HCT116 (cell line): ENCODE measurements around the gene ANKRD22. TPM values are rescaled to one million over a fixed set of nuclear protein-coding genes. Genes with fewer than 3 reads are reported as not detected.

Experiments
- ATAC-seq: fragments of 200-7000 bp; cut with Tn5 transposase; 2 replicates; pipeline ENCODE4 v1.9.1; 2020; ENCODE audit warnings: mild to moderate bottlenecking, moderate library complexity
- BruUV-seq: library from RNA; stranded (reverse); fragments of 400-500 nt; replicated peaks from 2 replicates; lab custom pipeline; 2021; lab: Mats Ljungman, UMichigan
- CTCF ChIA-PET: fragments of 300-600 bp; sonication (Branson Sonifier 250); formaldehyde crosslinking; loops from one replicate; lab custom pipeline; 2021; ENCODE audit warnings: antibody characterized with exemption; lab: Charles Lee
- POLR2A ChIA-PET: fragments of 300-600, 350-600 bp; sonication (Branson Sonifier 250); formaldehyde crosslinking; loops from one replicate; lab custom pipeline; 2021; ENCODE audit warnings: antibody characterized with exemption; lab: Charles Lee
- RAD21 ChIA-PET, 2 experiments: fragments of 300-600 bp; sonication (Branson Sonifier 250); formaldehyde crosslinking; loops; one replicate each; lab custom pipeline; 2023; ENCODE audit warnings: low total read pairs in 2 of 2; ENCODE audit not compliant: uncharacterized antibody in 2 of 2, unreplicated experiment in 2 of 2, low non-redundant PET in 1 of 2; lab: Charles Lee
- DNase-seq: peaks from one replicate; pipeline ENCODE4 v3.0.0-alpha.2; 2010; ENCODE audit warnings: low read depth, low spot score
- H2AFZ ChIP-seq: fragments of 200-600 bp; shearing (Covaris generic), sonication (generic); 2 replicates; pipeline ENCODE4 v1.6.1; 2017; ENCODE audit warnings: low read depth, mixed run types, mixed read lengths, antibody characterized with exemption, low read length; ENCODE audit not compliant: poor library complexity, severe bottlenecking
- H3K27ac ChIP-seq: 2 replicates; pipeline ENCODE4 v1.5.1; 2012; ENCODE audit warnings: low read depth, low read length
- H3K27me3 ChIP-seq: fragments of 200-600 bp; sonication (generic); 2 replicates; pipeline ENCODE4 v1.6.1; 2016; ENCODE audit warnings: mixed run types, low read length, mixed read lengths; ENCODE audit not compliant: insufficient read depth
- H3K36me3 ChIP-seq, 2 experiments: fragments of 200-500 bp in 1 of 2; fragments of 200-600 bp in 1 of 2; sonication (Bioruptor generic) in 1 of 2; sonication (generic) in 1 of 2; 2 replicates each; pipeline versions ENCODE4 v1.5.1 to v1.6.1; 2014 to 2016; ENCODE audit warnings: low read length in 2 of 2, inconsistent platforms in 1 of 2, mixed read lengths in 1 of 2, mixed run types in 1 of 2; ENCODE audit not compliant: insufficient read depth in 2 of 2, control insufficient read depth in 1 of 2
- H3K4me1 ChIP-seq, 2 experiments: fragments of 200-600 bp in 1 of 2; sonication (generic) in 1 of 2; 2 replicates each; pipeline versions ENCODE4 v1.5.1 to v1.6.1; 2012 to 2017; ENCODE audit warnings: low read length in 2 of 2, inconsistent platforms in 1 of 2, mild to moderate bottlenecking in 1 of 2, mixed read lengths in 1 of 2, mixed run types in 1 of 2, moderate library complexity in 1 of 2; ENCODE audit not compliant: insufficient read depth in 2 of 2, control insufficient read depth in 1 of 2
- H3K4me2 ChIP-seq: fragments of 200-600 bp; sonication (generic); 2 replicates; pipeline ENCODE4 v1.6.1; 2017; ENCODE audit warnings: mixed run types, low read length, mixed read lengths
- H3K4me3 ChIP-seq, 2 experiments: fragments of 200-600 bp in 1 of 2; sonication (generic) in 1 of 2; replicated peaks in 1 of 2; 2 replicates each; pipeline ENCODE4 v1.5.1; 2011 to 2016; ENCODE audit warnings: low read length in 2 of 2, control low read depth in 1 of 2, low read depth in 1 of 2, mild to moderate bottlenecking in 1 of 2, mixed read lengths in 1 of 2, mixed run types in 1 of 2
- H3K79me2 ChIP-seq: fragments of 200-600 bp; sonication (generic); 2 replicates; pipeline ENCODE4 v1.6.1; 2017; ENCODE audit warnings: mild to moderate bottlenecking, mixed run types, low read length, moderate library complexity, mixed read lengths; ENCODE audit not compliant: insufficient read depth
- H3K9ac ChIP-seq: fragments of 200-600 bp; sonication (generic); 2 replicates; pipeline ENCODE4 v1.6.1; 2016; ENCODE audit warnings: low read length, mixed read lengths
- H3K9me2 ChIP-seq: fragments of 200-600 bp; sonication (generic), shearing (Covaris generic); 2 replicates; pipeline ENCODE4 v1.6.1; 2017; ENCODE audit warnings: mixed run types, mild to moderate bottlenecking, moderate library complexity; ENCODE audit not compliant: insufficient read depth
- H3K9me3 ChIP-seq, 2 experiments: fragments of 200-500 bp in 1 of 2; fragments of 200-600 bp in 1 of 2; sonication (Bioruptor generic) in 1 of 2; sonication (generic) in 1 of 2; 2 replicates each; pipeline ENCODE4 v1.6.1; 2014 to 2017; ENCODE audit warnings: low read length in 2 of 2, mixed read lengths in 2 of 2, inconsistent platforms in 1 of 2, low read depth in 1 of 2, mild to moderate bottlenecking in 1 of 2, mixed run types in 1 of 2, moderate library complexity in 1 of 2; ENCODE audit not compliant: control insufficient read depth in 1 of 2, insufficient read depth in 1 of 2
- H4K20me1 ChIP-seq: fragments of 200-600 bp; sonication (generic), shearing (Covaris generic); 2 replicates; pipeline ENCODE4 v1.6.1; 2017; ENCODE audit warnings: mixed run types, mild to moderate bottlenecking, moderate library complexity; ENCODE audit not compliant: insufficient read depth
- ATF3 ChIP-seq: IDR thresholded peaks from 2 replicates; pipeline ENCODE4 v1.6.1; 2012
- CBX3 ChIP-seq: IDR thresholded peaks from 2 replicates; pipeline ENCODE4 v1.6.1; 2012; ENCODE audit warnings: low read depth
- ELF1 ChIP-seq: IDR thresholded peaks from 2 replicates; pipeline ENCODE4 v1.6.1; 2012; ENCODE audit warnings: low read depth, borderline replicate concordance
- EZH2 ChIP-seq: fragments of 200-600 bp; sonication (generic); IDR thresholded peaks from 2 replicates; pipeline ENCODE4 v1.6.1; 2017; ENCODE audit warnings: antibody characterized with exemption, mixed run types
- FOSL1 ChIP-seq: IDR thresholded peaks from 2 replicates; pipeline ENCODE4 v1.6.1; 2012; ENCODE audit warnings: low read depth
- JUND ChIP-seq: IDR thresholded peaks from 2 replicates; pipeline ENCODE4 v1.6.1; 2012
- POLR2AphosphoS5 ChIP-seq: IDR thresholded peaks from 2 replicates; pipeline ENCODE4 v1.6.1; 2011; ENCODE audit warnings: mild to moderate bottlenecking, low read depth, low read length, moderate library complexity
- RAD21 ChIP-seq: IDR thresholded peaks from 2 replicates; pipeline ENCODE4 v1.6.1; 2012; ENCODE audit warnings: low read depth, mild to moderate bottlenecking
- SP1 ChIP-seq: IDR thresholded peaks from 2 replicates; pipeline ENCODE4 v1.6.1; 2012; ENCODE audit warnings: low read depth
- SRF ChIP-seq: IDR thresholded peaks from 2 replicates; pipeline ENCODE4 v1.6.1; 2012; ENCODE audit warnings: low read depth
- YY1 ChIP-seq: IDR thresholded peaks from 2 replicates; pipeline ENCODE4 v1.6.1; 2011; ENCODE audit warnings: low read length, low read depth, moderate library complexity, mild to moderate bottlenecking; ENCODE audit not compliant: insufficient replicate concordance; ENCODE audit errors: extremely low read depth
- ZNF274 ChIP-seq: fragments of 200-500 bp; sonication (Bioruptor generic); IDR thresholded peaks from 2 replicates; pipeline ENCODE4 v1.6.1; 2014; ENCODE audit warnings: mild to moderate bottlenecking, low read depth, low read length, inconsistent platforms
- intact Hi-C: fragments of 100-400 bp; cut with micrococcal nuclease; formaldehyde crosslinking; loops from 2 replicates; pipeline ENCODE4 v1.10.0; 2022
- total RNA-seq: library from RNA; stranded (reverse); gene quantifications from one replicate; pipeline ENCODE4 v1.2.1, GENCODE V29; 2021; ENCODE audit not compliant: unreplicated experiment
- TF ChIP-seq, protein P1 (sequence below): IDR thresholded peaks from 2 replicates; pipeline ENCODE4 v1.6.1; 2011; ENCODE audit warnings: mild to moderate bottlenecking, low read length, moderate library complexity; ENCODE audit not compliant: insufficient replicate concordance; ENCODE audit errors: extremely low read depth

Gene ANKRD22
- total RNA-seq, 1 experiment from 2014 or later: 2.3 TPM

- H3K79me2 ChIP-seq: peaks cover 16% of the 10 kb centered on the region
- H3K4me1 ChIP-seq: peaks cover 21 to 57% of the 10 kb centered on the region in 2 experiments
- TF ChIP-seq CBX3 (no peak), RAD21 (no peak), JUND (peak; percentile 30; the same call in 1 of the 2 replicates), FOSL1 (peak; percentile 31; the same call in 1 of the 2 replicates), ZNF274 (no peak), EZH2 (no peak), POLR2AphosphoS5 (no peak)
- TF ChIP-seq, protein P1, sequence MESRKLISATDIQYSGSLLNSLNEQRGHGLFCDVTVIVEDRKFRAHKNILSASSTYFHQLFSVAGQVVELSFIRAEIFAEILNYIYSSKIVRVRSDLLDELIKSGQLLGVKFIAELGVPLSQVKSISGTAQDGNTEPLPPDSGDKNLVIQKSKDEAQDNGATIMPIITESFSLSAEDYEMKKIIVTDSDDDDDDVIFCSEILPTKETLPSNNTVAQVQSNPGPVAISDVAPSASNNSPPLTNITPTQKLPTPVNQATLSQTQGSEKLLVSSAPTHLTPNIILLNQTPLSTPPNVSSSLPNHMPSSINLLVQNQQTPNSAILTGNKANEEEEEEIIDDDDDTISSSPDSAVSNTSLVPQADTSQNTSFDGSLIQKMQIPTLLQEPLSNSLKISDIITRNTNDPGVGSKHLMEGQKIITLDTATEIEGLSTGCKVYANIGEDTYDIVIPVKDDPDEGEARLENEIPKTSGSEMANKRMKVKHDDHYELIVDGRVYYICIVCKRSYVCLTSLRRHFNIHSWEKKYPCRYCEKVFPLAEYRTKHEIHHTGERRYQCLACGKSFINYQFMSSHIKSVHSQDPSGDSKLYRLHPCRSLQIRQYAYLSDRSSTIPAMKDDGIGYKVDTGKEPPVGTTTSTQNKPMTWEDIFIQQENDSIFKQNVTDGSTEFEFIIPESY: no peak
- no peak overlapping the region for H3K9ac ChIP-seq
- BruUV-seq: no TSS peak
- no peak for ATAC-seq
- H3K9me2 ChIP-seq: no peaks in the 10 kb centered on the region
- H3K4me2 ChIP-seq: peak overlapping the region; percentile 17; the same call in 1 of the 2 replicates
- intact Hi-C loops: no loop called here
- RAD21 ChIA-PET: no interaction called here
- H3K4me3 ChIP-seq: no peak overlapping the region
- no peaks in the 10 kb centered on the region for H3K27me3 ChIP-seq
- no peaks in the 10 kb centered on the region for H4K20me1 ChIP-seq
- POLR2A ChIA-PET: no interaction called here
- CTCF ChIA-PET: interaction anchor here (0.6 kb wide), 1 partner anchor 39 kb away, joined by 4 read pairs; no protein-coding TSS in a partner anchor
- H3K27ac ChIP-seq: no peak overlapping the region
- H2AFZ ChIP-seq: no peak overlapping the region
- H3K36me3 ChIP-seq: no peaks in the 10 kb centered on the region
- no peak for DNase-seq
- no peaks in the 10 kb centered on the region for H3K9me3 ChIP-seq
Observed at GRCh38 chr10:88886557-88886956, 34.9 kb upstream of the ANKRD22 start.

DNA sequence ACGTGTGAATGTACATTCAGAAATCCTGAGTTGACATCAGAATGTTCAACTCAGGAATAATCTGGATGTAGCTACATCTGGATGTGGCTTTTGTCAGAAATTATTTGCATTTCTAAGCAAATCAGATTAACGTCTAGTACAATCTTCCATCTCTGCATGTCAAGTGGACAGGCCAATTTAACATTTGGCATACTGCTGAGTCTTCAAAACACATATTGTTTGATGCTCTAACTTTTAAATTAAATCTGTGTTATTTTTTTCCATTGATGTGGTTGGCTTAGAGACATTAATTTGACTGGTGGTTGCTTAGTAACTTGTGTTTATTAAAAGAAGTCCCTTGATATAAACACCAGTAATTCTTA lies 31.8 kb upstream of the ANKRD22 start:
- TF ChIP-seq ZNF274: no peak
- TF ChIP-seq ATF3: no peak
- TF ChIP-seq JUND: no peak
- no peak for TF ChIP-seq FOSL1
- TF ChIP-seq, protein P1: no peak
- TF ChIP-seq SP1: no peak
- no peak for TF ChIP-seq ELF1
- no peak for TF ChIP-seq SRF
- TF ChIP-seq YY1: no peak
- Histone ChIP-seq H3K9ac (no peak overlapping the region), H4K20me1 (no peaks in the 10 kb centered on the region), H3K9me2 (no peaks in the 10 kb centered on the region), H2AFZ (no peak overlapping the region), H3K4me3 (peak overlapping the region in 1 of 2 experiments; percentile 75; a peak in 1 of 4 replicates), H3K79me2 (peaks cover 24% of the 10 kb centered on the region), H3K27me3 (no peaks in the 10 kb centered on the region), H3K36me3 (no peaks in the 10 kb centered on the region), H3K4me1 (peaks cover 28 to 68% of the 10 kb centered on the region in 2 experiments), H3K4me2 (peak overlapping the region; percentile 87), H3K9me3 (no peaks in the 10 kb centered on the region), H3K27ac (peak overlapping the region; percentile 93; the same call in 1 of the 2 replicates)
- ChIA-PET RAD21 (no interaction called here), CTCF (no interaction called here), POLR2A (no interaction called here)
- no peak for ATAC-seq
- no TSS peak for BruUV-seq
- intact Hi-C loops: no loop called here
- no peak for DNase-seq
